ENCODE results near the gene USP46. TPM values are rescaled to one million over a fixed set of nuclear protein-coding genes. Genes with fewer than 3 reads are reported as not detected.

Gene USP46
- total RNA-seq, 4 donors from 2014 or later, result 7.0 to 10.9 (median 9.1) TPM

DNA sequence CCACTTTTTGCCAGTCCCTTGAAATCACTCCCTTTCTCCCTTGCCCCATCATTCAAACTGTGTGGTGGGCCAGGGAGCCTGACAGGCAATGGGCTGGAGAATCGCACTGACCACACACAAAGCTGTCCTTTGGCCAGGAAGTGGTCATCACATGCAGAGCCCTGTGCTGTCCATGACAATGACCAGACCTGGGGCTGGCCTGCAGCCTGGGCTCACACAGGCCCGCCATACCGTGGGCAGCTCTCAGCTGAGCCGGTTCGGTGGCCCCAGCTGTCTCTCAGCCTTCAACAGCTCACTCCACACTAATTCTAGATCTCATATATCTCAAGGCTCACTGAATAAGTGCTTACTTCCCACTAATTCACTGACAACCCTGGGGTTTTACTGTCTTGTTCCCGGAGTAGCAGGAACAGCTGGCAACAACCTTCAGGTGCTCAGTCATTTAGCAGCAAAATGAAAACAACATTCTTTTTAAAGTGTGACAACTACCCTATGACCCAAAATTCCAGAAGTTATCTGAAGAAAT, 48.0 kb downstream of the USP46 start:
- TF ChIP-seq, protein P1, sequence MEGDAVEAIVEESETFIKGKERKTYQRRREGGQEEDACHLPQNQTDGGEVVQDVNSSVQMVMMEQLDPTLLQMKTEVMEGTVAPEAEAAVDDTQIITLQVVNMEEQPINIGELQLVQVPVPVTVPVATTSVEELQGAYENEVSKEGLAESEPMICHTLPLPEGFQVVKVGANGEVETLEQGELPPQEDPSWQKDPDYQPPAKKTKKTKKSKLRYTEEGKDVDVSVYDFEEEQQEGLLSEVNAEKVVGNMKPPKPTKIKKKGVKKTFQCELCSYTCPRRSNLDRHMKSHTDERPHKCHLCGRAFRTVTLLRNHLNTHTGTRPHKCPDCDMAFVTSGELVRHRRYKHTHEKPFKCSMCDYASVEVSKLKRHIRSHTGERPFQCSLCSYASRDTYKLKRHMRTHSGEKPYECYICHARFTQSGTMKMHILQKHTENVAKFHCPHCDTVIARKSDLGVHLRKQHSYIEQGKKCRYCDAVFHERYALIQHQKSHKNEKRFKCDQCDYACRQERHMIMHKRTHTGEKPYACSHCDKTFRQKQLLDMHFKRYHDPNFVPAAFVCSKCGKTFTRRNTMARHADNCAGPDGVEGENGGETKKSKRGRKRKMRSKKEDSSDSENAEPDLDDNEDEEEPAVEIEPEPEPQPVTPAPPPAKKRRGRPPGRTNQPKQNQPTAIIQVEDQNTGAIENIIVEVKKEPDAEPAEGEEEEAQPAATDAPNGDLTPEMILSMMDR (IDR thresholded peaks at IDR 0.05; ENCODE audit: low read depth), result no peak

DNA sequence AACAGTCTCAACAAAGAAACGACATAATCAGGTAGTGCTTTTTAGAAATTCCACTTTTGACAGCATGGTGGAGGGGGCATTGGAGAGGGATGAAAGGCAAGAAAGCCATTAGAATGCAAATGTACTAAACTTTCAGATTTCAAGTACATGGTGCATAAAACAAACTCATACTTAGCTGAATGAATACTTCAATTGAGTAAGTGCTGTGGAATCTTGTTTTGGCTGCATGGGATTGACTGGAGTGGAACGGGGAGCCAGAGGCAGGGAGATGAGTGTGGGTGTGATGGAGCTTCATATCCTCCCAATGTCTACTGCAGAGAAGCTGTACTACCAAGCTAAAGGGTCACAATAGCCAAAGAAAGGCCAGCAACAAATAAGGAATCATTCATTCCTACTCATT, 52.4 kb downstream of the USP46 start:
- TF ChIP-seq, protein P1 (IDR thresholded peaks at IDR 0.05; ENCODE audit: low read depth), result no peak

- TF ChIP-seq, protein P1 (IDR thresholded peaks at IDR 0.05; ENCODE audit: low read depth), result no peak
These were observed 53.1 kb downstream of the USP46 start for GRCh38 chr4:52606040-52606439.

DNA sequence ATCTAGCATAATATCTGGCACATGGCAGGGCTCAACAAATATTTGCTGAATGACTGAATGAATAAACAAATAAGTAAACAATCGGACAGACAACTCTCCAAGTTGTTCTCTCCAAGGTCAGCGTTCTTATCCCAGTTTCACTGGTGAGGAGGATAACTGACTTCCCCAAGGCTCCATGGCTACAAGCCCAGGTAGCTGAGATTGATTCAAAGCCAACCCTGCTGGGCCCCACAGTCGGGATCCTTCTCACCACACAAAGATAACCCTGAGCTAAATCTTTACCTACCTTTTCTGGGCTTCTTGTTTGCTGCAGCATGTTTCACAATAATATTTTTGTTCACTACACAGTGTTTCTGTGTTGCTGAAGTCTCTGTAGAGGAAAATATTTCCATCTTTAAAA, 54.9 kb downstream of the USP46 start:
- TF ChIP-seq, protein P1 (IDR thresholded peaks at IDR 0.05; ENCODE audit: low read depth), result no peak

GRCh38 chr4:52600275-52600674, 58.8 kb downstream of the USP46 start:
- TF ChIP-seq, protein P1 (IDR thresholded peaks at IDR 0.05; ENCODE audit: low read depth), result no peak

GRCh38 chr4:52595001-52595400, 64.1 kb downstream of the USP46 start:
- TF ChIP-seq, protein P1 (IDR thresholded peaks at IDR 0.05; ENCODE audit: low read depth), result no peak

- TF ChIP-seq, protein P1 (IDR thresholded peaks at IDR 0.05; ENCODE audit: low read depth), result no peak
These were observed 66.8 kb downstream of the USP46 start for GRCh38 chr4:52592287-52592686.
